GM12873 (cell line): ENCODE results near the gene CCDC9.

Experiments
- CTCF ChIP-seq: IDR thresholded peaks from 2 replicates; pipeline ENCODE4 v1.5.1; 2012; ENCODE audit warnings: low read depth, mild to moderate bottlenecking, moderate library complexity, low read length, control low read depth; ENCODE audit not compliant: insufficient read depth; ENCODE audit errors: missing control alignments

CCDC9 gene

GRCh38 chr19:47239152-47239551 is 17.2 kb upstream of the CCDC9 start:
- TF ChIP-seq CTCF, result no peak

GRCh38 chr19:47239610-47240296 is 16.6 kb upstream of the CCDC9 start:
- no peak for TF ChIP-seq CTCF

- TF ChIP-seq CTCF, result no peak
Observed at GRCh38 chr19:47240556-47240955, 15.8 kb upstream of the CCDC9 start.

GRCh38 chr19:47240996-47241918 is 15.1 kb upstream of the CCDC9 start:
- TF ChIP-seq CTCF, result no peak

GRCh38 chr19:47241919-47242577 is 14.3 kb upstream of the CCDC9 start:
- no peak for TF ChIP-seq CTCF

- TF ChIP-seq CTCF, result no peak
Observed at GRCh38 chr19:47243364-47243775, 13.0 kb upstream of the CCDC9 start.
